Peyer's patch (tissue), 4 donors: Measurements from ENCODE around the gene MRPL44.

Source experiments
- CTCF ChIP-seq, 6 experiments: fragments of 450-650 bp in 4 of 6; fragments of 200-600 bp in 2 of 6; sonication (generic) in 1 of 6; IDR thresholded peaks; one replicate each; pipeline ENCODE4 v1.5.1; 2017 to 2019; ENCODE audit warnings: antibody characterized with exemption in 6 of 6, mild to moderate bottlenecking in 3 of 6, moderate library complexity in 1 of 6
- POLR2A ChIP-seq, 2 donors: fragments of 450-650 bp; IDR thresholded peaks; one replicate each; pipeline ENCODE4 v1.5.1; 2017; ENCODE audit warnings: antibody characterized with exemption in 2 of 2, mild to moderate bottlenecking in 2 of 2, moderate library complexity in 2 of 2

- TF ChIP-seq POLR2A (IDR thresholded peaks at IDR 0.05) (no peak), CTCF (IDR thresholded peaks at IDR 0.05) (no peak)
These were observed 57.1 kb downstream of the MRPL44 start for GRCh38 chr2:224014336-224014735.
